GM10266 (cell line): ENCODE data around the gene ATXN7L2.
"Not testable (repeated sequence)": the region's sequence is repeated elsewhere in the genome, so short reads cannot be mapped to it uniquely, and the experiment has no call there.

Experiments used
- DNase-seq: peaks from one replicate; pipeline ENCODE4 v3.0.0; 2012; ENCODE audit errors: extremely low spot score
- TF ChIP-seq, protein P1 (sequence below): IDR thresholded peaks from 2 replicates; pipeline ENCODE4 v1.5.1; 2012; ENCODE audit warnings: mild to moderate bottlenecking, low read depth; ENCODE audit not compliant: control insufficient read depth, insufficient read depth; ENCODE audit errors: missing control alignments

Gene ATXN7L2, protein sequence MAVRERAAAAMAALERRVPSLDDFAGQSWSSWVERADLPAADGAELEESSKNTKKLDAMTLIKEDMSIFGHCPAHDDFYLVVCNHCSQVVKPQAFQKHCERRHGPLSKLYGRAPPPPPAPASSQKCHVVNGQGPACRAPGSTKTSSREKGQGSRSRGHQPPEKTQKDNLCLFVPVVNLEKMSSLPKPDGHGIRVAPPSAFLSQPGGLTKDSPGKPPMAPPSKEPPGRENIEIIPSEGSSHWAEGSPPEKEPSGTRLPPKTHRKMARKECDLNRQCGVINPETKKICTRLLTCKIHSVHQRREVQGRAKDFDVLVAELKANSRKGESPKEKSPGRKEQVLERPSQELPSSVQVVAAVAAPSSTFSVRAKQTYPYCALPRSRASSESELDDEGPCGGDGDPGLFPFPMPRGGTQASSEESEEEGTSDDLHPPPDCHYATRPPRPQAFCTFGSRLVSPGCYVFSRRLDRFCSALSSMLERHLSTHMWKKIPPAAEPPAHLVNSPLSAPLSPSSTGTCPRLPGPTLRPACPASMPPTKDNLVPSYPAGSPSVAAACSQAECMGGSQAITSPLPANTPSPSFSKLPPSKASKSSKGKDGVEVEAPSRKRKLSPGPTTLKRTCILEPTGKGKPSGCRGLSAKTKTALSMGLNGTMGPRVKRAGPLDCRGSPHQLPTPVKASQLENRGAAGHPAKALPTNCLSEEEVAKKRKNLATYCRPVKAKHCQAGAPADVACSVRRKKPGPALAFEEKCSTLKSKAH

DNA sequence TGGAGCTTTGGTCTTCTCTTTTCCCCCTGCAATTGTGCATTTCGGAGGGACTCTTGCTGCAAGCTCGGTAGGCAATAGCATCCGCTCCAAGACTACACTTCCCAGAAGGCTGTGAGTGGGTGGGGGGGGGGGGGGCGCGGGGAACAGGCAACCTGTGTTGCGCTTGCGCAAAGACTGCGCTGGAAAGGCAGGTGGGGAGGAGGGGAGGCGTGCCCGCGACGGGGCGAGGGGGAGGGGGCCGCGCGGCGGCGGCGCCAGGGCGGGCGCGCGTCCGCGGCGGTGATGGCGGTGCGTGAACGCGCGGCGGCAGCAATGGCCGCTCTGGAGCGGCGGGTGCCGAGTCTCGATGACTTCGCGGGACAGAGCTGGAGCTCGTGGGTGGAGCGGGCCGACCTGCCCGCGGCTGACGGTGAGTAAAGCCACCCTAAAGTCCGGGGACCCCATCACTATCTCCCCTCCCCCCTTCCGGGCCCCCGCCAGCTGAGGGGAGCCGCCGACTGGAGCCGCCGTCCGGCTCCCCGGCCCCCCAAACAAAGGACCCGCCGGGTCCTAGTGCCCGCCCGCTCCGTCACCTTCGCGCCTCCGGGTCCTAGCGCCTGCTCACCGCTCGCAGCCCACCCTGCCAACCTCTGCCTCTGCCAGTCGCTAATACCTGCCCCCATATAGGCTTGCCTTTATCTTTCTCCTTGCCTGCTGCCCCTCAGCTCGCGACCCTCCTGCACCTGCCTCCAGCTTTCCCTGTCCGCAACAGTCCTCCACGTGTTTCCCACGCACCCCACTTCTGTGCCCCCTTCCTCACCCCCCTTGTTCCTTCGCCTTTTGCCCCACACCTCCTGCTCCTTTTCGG lies at the start of gene ATXN7L2:
ATXN7L2 (plus strand) TSS at position 234 of the 847 bp plus-strand sequence; CDS start at position 283, 49 bp downstream.
- TF ChIP-seq, protein P1, sequence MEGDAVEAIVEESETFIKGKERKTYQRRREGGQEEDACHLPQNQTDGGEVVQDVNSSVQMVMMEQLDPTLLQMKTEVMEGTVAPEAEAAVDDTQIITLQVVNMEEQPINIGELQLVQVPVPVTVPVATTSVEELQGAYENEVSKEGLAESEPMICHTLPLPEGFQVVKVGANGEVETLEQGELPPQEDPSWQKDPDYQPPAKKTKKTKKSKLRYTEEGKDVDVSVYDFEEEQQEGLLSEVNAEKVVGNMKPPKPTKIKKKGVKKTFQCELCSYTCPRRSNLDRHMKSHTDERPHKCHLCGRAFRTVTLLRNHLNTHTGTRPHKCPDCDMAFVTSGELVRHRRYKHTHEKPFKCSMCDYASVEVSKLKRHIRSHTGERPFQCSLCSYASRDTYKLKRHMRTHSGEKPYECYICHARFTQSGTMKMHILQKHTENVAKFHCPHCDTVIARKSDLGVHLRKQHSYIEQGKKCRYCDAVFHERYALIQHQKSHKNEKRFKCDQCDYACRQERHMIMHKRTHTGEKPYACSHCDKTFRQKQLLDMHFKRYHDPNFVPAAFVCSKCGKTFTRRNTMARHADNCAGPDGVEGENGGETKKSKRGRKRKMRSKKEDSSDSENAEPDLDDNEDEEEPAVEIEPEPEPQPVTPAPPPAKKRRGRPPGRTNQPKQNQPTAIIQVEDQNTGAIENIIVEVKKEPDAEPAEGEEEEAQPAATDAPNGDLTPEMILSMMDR: no peak
- DNase-seq: peak; percentile 99

DNA sequence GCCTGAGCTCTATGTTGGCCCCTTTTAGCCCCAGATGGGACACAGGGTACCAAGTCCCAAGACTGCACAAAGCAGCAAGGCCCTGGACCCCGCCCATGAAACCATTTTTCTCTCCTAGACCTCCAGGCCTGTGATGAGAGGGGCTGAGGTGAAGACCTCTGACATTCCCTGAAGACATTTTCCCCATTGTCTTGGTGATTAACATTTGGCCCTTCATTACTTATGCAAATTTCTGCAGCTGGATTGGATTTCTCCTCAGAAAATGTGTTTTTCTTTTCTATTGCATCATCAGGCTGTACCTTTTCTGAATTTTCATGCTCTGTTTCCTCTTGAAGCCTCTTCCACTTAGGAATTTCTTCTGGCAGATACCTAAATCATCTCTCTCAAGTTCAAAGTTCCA lies 49.2 kb upstream of the ATXN7L2 start:
- TF ChIP-seq, protein P1: no peak
- no peak for DNase-seq

DNA sequence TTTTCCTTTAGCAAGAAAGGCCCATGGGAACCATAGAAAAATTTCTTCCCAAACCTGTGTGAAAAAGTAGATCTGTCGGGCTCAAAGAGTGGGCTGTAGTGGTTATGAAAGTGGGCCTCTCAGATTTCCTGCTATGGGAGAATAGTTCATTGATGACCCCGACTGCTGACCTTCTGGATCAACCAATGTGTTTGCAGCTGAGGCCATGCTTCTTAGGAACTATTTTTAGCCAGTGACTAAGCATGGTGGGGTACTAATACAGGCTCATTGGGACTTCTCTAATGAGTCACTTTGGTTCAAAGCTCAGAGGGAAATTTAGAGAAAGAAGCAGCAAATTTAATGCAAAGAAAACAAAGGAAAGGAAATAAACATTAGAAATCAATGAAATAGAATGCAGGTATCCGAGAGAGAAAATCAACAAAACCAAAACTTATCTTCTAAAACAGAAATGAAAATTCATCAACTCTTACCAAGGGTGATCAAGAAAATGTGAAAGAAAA lies 44.9 kb upstream of the ATXN7L2 start:
- TF ChIP-seq, protein P1: no peak
- DNase-seq: peak; percentile 24

DNA sequence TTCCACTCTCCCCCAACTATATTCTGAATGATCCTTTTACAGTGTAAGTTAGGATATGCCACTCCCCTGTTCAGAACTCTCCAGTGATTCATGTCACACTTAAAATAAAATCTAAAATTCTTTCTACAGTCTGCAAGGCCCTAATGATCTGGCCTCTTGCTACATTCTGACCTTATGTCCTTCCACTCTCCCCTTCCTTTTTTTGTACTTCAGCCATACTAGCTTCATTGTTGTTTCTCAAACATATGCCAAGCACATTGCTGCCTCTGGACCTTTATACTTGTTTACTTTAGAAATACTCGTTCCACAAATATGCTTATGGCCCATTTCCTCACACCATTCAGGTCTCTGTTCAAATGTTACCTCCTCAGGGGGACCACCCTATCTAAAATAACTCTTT lies 42.6 kb upstream of the ATXN7L2 start:
- DNase-seq: no peak
- TF ChIP-seq, protein P1: no peak

DNA sequence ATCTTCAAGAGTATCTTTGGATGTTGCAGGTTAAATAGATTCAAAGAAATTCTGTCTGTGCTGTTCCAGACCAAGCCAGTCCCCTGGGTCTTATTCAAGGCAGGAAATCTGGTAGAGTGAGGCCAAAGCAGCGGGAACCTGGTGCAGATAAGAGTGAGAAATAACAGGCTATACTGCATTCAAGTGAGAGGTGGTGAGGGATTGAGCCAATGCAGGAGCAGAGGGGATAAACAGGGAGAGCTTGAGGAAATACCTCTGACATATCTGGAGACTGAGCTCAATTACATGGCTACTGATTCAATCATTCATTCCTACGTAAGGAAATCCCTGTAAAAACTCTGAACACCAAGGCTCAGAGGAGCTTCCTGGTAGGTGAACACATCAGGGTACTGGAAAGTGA lies 40.2 kb upstream of the ATXN7L2 start:
- TF ChIP-seq, protein P1: no peak

DNA sequence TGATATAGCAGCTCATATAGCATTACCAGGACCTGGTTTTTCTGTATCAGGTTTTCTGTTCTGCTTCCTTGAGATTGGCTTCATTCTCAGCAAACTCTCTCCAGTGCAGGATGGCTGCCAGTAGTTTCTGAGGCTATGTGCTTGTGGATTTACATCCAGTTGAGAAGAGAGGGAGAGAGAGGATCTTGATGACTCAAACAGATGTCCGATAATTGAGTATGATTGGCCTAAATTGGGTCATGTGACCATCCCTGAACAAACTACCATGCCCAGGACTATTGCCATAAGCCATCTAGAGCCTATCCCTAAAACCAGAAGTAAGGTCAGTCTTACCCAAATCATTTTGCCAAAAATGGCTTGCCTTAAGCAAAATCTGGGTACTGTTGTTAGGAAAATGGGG lies 39.4 kb upstream of the ATXN7L2 start:
- DNase-seq: no peak
- TF ChIP-seq, protein P1: no peak

More for the DNA sequence above, 40.2 kb upstream of the ATXN7L2 start:
- DNase-seq: no peak

DNA sequence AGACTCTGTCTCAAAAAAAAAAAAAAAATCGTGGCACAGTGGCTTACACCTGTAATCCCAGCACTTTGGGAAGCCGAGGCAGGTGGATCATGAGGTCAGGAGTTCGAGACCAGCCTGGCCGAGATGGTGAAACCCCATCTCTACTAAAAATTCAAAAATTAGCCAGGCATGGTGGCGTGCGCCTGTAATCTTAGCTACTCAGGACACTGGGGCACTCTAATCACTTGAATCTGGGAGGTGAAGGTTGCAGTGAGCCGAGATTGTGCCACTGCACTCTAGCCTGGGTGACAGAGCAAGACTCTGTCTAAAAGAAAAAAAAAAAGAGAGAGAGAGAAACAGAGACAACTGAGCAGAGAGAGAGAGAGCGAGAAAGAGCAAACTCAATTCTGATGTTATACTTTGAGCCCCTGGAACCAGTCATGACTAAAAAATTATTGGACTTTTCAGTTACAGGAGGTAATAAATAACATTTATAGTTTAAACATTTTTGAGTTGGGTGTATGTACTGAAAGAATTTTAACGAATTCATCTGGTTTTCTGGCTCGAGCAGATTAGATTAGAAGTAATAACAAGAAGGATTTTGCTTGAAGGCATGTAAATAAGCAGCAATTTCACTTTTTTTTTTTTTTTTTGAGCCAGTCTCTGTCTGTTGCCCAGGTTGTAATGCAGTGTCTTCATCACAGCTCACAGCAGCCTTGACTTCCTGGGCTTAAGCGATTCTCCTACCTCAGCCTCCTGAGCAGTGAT lies 37.6 kb upstream of the ATXN7L2 start:
- DNase-seq: not testable (repeated sequence)
